Stimulated activated CD4-positive, alpha-beta T cell treated with anti-CD3 and anti-CD28 coated beads, TNF-alpha, amount 100 ng/mL, for 24 hours (primary cell): ENCODE results near the gene NR6A1.

Experiments
- DNase-seq, 3 experiments: peaks; one replicate each; pipeline ENCODE4 v3.0.0-alpha.2; 2020; ENCODE audit warnings: low read depth in 3 of 3

Gene NR6A1

DNA sequence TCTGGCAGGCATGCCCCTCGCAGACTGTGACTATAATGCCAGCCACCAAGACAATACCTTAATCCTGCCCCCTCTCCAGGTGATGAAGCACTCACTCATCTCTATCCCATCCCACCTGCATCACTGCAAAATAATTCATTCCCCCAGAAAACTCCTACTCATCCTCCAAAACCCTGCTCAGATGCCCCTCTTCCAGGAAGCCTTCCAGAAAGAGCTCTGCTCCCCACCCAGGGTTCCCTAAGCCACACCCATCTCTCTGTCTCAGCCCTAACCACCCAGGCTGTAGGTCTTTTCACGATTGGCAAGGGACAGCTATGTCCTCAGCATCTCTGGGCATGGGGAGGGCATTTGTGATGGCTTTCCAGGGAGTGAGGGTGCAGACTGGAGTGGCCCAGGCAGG, 281.1 kb downstream of the NR6A1 start:
- DNase-seq: no peak

DNA sequence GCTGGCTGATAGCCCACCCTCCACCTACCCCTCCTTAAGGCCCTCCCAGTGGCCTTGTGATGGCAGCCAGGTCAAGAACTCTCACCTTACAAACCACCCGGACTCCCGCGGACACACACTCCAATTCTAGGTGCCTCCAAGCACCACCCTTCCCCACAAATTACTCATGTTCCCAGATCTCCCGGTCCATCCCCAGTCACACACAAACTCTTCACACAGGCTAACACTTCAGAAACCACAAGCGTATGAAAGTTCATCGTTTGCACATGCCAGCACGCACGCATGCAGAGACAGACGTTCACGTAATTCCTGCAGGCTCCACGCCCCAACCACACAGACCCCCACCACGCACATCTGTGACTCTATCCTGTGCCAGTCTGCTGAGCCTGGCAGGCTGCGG, 281.9 kb downstream of the NR6A1 start:
- DNase-seq: no peak

DNA sequence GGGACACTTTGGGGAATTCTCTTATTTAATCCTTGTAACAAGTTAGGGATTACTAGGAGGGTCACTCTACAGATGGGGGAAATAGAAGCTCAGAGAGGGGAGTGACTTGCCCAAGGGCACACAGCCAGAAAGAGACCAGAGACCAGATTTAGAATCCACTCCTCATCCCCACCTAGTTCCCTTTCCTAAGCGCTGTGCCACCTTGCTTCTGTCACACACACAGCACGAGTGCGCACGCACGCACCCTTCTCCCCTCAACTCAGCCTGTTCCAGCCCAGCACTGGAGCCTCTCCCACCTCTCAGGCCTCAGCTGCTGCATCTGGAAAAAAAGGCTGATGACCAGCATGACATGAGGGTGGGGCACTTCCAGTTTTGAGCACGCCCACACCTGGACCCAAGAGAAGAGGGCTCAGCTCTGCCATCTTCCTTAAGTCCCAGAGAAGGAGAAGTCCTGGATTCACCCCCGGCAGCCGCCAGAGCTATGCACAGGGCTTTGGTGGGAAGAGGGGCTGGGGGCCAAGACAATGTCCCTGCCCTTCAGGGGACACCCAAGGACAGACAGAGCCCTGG, 282.4 kb downstream of the NR6A1 start:
- DNase-seq: no peak

DNA sequence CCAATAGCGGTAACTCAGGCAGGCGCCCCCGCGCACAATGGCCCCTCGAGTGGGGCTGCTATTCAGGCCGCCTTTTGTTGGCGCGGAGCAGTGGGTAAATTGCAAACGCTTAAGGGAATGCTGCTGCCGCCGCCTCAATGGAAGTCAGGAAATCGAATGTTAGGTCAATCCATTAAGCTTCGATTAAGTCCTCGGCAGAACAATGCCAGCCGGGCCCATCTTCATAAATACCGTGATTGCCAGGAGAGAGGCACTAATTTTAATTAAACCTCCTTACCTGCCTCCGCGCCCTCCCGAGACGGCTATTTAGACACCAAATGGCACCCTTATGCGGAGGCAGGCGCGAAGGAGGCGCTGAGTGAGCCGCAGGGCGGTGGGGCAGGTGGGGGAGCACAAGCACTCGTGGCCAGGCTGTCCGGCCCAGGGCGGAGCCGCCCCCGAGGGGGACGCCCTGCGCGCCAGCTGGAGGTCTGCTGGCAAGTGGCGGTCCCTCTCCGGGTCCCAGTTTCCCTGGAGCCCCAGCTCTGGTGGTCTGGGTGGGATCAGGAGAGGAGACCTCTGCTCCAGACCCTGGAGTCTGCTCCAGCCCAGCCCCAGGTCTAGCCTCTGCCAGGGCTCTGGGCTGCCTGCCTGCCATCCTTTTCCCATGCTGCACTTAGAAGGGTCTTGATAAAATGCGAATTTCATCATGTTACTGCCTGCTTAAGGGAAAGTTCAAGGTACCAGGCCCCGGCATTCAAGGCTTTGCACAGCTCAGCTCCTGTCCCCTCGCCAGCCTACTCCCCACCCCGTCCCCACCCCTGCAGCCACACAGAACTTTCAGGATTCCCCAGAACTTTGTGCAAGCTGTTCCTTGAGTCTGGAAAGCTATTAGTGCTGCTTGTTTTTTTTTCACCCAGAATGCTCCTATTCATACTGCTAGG, 283.6 kb downstream of the NR6A1 start:
- no peak for DNase-seq

DNA sequence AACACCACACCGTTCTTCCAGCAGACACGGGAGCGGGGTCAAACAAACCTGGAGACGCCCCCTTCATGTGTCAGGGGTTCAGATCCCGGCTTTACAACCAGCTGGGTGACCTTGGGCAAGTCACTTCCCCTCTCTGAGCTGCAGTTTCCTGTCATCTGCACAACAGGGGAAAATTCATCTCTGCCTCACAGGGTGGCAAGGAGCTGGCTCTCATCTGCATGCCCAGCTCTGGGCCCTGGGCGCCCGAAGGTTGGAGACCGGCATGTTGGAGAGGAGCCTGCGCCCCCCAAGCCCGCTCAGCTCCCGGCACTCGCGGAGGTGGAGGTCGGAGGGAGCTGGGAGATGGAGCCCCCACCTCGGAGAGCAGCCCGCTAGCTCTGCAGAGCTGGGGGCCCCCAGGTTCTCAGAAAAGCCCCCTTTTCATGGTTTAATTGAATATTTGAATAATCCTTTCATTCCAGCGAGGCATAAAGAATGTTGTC, 284.3 kb downstream of the NR6A1 start:
- no peak for DNase-seq

DNA sequence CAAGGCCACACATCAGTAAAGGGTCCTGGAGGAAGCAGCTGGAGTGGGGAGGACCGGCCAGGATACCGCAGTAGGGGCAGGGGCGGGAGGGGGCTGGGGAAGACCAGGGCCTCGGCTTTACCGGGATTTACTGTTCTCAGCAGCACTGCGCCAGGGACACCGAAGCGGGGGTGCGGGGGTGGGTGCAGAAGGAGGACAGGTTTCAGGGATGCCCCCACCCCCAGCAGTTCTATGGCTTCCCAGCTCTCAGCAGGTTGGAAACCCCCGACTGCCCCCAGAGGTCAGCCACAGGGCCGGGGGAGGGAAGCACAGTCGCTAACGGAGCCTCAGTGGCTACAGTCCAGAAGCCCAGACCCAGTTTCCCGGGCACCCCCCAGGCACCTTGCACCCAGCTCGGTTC, 285.2 kb downstream of the NR6A1 start:
- DNase-seq: no peak

DNA sequence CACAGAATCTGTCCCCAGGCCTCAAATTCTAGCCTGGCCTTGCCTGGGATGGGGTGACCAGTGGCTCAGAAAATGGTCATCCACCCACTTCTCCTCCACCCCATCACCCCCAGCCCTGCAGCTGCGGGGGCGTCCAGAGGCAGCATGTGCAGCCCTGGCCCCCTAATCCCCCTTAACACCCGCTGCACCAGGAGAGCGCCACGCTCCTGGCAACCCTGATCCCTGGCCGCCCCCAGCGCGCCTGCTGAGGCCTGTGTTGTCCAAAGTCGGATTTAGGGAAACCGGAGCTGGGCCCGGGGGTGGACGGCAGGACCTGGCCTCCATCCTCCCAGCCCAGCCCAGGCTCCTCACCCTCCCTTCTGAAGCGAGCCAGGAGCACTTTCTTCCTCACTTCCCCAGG, 285.9 kb downstream of the NR6A1 start:
- no peak for DNase-seq

DNA sequence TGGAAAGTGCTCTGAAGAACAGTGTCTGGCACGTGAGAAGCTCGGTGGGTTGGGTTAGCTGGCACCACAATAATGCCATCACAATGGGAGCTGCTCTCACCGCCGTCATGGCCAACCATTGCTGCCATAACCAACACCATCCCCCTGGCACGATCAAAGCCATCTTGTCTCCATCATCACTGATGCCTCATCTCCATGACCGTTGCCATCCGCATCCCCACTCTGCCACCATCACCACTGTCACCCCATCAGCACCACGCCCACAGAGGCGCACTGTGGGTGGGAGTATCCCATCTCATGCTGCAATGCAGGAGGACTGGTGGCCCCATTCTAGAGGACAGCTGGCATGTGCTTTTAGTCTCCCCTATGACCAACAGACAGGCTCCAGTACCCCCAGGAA, 287.6 kb downstream of the NR6A1 start:
- DNase-seq: no peak

DNA sequence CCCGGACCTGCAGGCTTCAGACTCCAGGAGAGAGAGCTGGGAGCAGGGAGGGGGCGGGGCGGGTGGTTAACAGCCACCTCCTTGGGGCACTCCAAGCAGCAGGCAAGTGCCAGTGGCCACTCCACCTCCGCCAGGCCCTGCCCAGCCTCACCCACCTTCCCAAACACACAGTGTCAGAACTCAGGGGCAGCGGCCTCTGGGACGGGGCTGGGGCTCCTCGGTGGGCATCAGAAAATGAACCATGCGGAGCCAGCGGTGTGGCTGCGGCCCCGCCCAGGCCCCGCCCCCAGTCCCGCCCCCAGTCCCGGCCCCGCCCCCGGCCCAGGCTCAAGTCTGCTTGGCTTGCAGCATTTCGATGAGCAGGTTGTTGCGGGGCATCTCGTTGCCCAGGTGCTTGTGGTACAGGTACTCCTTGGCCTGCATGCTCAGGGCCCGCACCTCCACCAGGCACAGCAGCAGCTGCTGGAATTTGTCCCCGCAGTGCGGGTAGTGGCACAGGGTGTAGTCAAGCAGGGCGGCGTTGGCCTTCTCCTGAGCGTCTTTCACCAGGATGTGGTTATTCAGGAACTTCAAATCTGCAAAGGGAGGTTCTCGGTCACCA, 288.6 kb downstream of the NR6A1 start:
- DNase-seq: no peak

DNA sequence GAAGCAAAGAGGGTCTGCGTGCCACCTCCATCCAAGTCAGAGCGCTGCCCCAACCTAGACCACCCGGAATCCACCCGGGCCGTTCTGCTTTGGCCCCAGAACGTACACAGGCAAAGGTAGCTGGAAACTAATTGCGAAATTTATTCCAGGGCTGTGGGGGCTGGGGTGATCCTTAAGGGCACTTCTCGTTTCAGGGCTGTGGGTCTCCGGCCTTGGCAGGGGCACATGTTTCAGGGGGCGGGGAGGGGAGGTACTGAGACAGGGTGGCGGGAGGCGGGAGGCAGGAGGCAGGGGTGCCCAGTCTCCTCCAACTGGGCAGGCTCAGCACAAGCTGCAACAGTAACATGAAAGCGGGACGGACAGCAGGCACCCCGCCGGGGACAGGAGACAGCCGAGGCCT, 290.0 kb downstream of the NR6A1 start:
- DNase-seq: no peak

DNA sequence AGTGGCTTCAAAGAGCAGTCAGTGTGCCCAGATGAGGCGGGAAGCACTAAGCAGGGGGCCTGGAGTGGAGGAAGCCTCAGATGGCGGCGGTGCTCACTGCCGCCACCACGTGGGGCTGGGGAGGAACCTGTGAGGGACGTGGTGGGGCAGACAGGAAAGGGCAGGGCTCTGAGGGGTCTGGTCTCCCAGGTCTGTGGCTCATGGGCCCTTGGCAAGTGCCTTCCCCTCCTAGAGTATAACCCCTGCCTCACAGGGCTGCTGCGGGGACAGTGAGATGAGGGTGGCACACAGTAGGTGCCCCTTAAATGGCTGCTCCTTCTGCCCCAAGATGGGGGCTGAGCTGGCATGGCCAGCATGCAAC, 290.5 kb downstream of the NR6A1 start:
- DNase-seq: no peak

DNA sequence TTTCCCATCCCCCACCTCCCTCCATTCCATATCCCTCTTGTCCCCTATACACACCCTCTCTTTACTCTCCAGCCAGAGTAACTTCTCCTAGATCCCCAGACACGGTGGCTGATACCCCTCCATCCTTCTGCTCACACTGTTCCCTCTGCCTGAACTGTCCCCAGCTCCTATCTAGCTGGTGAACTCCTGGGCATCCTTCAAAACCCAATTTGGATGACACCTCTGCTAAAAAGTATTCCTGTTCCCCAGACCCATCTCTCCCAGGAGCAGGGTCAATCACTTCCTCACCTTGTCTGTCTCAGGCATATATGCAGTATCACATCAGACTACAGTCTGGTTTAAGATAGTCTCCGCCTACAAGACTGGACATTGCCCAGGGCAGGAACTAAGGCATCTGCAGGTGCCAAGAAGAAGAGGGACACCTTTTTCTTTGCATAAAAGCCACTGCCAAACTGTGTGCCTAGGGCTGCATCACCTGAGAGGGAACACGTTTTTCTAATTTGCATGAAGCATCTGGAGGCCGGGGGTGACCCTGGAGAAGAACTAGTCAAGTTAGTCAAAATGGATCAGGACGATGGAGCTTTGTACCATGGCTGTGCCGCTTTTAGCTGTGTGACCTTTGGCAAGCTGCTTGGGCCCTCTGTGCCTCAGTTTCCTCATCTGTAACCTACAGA, 291.0 kb downstream of the NR6A1 start:
- no peak for DNase-seq

DNA sequence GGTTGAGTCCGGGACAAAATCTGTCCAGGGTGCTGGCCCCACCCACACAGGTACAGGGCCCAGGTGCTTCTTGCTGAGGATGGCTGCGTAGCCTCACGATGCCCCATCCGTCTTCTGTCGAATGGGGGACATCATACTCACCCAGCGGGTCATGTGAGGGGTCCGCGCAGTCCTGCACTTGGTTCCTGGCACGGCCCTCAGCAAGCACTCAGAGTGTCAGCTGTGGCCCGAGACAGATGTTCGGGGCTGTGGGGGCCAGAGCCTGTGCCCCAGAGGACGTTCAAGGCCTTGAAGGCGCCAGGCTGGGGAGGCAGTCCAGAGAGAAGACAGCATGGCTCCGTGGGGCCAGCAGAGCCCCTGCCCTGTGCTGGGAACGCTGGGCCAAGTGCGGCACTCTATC, 291.7 kb downstream of the NR6A1 start:
- no peak for DNase-seq

DNA sequence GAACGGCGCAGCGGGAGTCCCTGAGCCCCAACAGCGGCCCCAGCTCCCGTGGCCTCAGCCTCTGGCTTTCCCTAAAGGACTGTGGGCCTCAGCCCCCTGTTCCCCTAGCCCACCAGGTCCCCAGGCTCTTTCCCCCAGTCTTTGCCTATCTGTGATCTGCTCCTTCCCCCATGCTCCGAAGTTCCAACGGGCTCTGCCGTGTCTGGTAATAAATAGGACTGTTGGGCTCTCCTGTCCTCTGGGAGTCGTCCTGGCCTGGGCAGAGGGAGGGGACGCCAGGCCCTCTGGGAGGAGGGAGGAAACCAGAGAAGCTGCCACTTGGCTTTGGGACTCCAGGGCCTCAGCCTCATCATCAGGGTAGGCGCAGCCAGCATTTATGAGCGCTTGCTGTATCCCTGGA, 292.8 kb downstream of the NR6A1 start:
- DNase-seq: no peak

DNA sequence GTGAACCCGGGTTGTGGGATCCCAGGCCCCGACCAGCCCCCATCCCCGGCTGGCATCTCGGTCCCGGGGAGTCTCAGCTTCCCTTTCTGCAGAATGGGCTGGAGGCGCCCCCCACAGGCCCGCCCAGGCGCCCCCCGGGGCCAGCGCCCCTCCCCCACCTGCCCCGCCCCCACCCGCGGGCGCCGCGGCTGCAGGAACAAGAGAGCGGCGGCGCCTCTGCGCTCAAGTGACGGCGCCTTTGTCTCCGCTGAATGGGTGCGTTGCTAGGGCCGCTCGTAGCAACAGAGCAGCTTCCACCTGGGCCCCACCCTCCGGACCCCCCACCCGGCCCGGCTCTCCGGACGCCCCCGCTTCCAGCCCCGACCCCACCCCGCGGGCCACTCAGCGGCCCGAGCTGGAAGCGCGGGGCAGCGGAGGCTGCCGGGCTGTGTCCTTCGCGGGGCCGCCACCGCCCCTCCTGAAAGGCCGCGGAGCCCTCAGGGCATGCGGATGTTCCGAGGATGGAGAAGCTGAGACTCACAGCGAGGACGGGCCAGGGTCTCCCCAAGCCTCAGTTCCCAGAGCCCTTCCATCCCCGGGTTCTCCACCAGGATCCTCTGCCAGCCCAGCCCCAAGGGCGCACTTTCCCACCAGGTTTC, 293.3 kb downstream of the NR6A1 start:
- DNase-seq: no peak

DNA sequence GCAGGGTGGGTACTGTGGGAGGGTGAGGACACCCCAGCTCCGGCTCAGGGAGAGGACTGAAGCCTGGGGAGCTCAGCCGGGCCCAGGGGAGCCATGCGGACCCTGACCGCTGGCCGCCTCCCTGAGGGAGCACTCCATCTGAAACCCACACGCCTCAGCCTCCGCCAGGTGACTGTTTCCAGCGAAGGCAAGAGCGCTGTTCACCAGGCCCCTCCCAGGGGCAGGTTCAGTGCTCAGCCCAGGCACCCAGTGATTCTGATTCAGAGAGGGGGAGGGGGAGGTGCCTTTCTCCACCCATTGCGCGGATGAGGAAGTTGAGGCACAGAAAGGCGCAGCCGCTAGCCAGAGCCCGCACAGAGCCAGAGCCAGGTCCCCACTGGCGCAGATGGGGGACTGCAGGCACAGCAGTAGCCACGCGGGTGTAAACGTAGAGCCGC, 293.9 kb downstream of the NR6A1 start:
- DNase-seq: no peak

DNA sequence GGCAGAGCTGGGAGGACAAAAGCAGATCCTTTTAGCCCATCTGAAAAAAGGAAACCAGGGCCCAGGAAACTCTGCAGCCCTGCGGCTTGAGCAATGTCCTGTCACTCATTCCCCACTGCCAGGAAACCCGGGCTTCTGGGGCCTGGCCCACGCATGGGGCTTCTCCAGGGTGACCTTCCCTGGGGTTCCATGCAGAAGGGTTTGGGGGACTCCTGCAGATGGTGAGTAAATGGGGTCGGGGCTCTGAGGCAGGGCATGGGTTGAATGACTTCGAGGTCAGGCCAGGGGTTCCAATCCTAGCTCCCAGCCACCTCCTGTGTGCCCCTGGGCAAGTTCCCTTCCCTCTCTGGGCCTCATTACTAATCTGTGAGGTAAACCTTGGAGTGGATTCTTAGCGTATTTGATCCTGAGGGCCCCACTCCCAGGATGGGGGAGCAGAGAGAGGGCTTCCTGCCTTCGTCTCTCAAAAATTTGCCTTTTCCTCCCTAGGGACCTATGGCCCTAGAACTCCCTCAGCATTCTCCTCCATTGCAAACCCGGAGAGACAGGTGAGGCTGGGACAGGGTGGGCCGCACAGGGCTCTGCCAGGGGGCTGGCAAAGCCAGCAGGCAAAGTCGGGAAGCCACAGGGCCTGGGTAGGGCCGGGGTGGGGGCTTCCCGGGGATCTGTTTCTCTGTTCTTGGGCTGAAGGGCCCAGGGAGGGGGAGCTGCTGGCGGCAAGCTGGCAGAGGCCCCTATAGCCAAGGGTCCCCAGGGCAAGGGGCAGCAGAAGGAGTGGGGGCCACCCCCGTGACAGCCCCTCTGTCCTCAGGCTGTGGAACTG, 295.0 kb downstream of the NR6A1 start:
- no peak for DNase-seq

DNA sequence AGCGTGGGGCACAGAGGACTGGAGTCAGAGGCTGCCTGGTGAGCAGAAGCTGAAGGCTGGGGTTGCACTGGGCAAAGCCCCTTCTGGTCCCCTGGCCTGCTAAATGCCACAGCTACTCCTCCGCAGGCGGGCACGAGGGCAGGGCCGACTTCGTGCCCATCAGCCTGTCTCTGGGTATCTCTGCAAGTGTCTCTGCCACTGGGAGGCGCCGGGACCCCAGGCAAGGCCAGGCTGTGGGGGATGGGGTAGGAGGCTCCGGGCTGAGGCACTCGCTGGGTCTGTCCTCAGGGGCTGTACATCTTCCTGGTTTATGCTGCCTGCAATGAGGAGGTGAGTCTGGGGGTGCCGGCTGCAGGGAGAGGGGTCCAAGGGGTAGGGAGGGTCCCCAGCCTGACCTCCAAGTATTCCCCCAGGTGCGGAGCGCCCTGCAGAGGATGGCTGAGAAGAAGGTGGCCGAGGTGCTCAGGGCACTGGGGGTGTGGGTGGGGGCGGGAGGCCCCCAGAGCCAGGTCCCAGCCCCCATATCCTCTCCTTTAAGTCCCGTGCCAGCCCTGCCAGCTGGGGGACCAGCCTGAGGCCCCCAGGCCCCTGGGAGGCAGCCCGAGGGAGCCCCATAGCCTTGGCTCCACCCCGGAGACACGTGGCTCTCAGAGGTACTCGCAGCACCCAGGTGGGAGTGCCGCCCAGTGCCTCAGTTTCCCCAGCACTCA, 295.8 kb downstream of the NR6A1 start:
- no peak for DNase-seq

DNA sequence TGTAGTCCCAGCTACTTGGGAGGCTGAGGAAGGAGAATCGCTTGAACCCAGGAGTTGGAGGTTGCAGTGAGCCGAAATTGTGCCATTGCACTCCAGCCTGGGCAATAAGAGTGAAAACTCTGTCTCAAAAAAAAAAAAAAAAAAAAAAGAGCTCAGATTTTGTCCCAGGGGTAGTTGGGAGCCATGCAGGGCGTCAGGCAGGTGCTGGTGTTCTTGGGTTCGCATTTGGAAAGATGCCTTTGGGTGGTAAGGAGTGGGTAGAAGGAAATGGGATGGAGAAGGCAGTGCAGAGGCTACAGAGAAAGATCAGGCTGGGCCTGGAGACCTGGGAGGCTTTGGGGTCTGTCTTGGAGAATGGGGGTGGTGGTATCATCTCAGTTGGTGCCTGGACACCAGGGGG, 297.0 kb downstream of the NR6A1 start:
- no peak for DNase-seq

DNA sequence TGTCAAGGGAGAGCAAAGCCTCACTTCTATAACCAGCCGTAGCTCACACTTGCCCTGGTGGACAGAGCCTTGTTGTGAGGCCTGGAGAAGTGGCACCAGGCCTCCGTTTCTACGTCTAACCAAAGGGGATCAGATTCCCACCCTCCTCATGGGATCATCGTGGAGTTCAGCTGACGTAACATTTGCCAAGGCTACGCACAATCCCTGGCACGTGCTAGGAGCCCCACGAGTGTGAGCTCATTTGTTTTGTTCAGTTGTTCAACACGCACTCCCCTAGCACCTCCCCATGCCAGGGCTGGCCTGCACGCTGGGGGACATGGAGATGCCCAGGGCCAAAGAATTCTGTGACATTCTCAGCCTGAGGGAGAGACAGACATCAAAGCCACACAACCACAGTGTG, 297.8 kb downstream of the NR6A1 start:
- DNase-seq: no peak
